ENCODE data around the gene LDLRAD4.

The LDLRAD4 gene

GRCh38 chr18:13612196-13612997 is 393.8 kb downstream of the LDLRAD4 start:
- DNase-seq = no peak

GRCh38 chr18:13613099-13613498 is 394.5 kb downstream of the LDLRAD4 start:
- no peak for DNase-seq

- no peak for DNase-seq
These were observed 395.3 kb downstream of the LDLRAD4 start for GRCh38 chr18:13613591-13614501.

- DNase-seq = no peak
These were observed 396.2 kb downstream of the LDLRAD4 start for GRCh38 chr18:13614641-13615288.

DNA sequence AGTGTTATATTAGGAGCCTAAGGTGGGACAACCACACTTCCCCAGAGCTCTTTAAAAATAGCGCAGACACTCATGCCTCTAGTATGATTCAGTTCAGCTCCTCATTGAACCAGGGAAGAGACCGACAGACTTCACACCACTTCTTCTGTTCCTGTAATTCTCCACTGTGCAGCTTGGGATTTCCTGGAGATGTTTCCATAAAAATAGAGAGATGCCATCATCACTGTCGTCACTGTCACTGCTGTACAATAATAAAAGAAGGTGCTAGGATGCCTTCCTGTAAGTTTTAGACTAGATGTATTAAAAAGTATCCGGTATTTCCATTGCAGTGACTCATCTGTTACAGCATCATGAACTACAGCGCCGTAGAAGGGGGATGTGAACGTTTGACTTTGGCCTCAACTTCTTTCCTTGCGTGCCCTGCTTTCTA is 396.9 kb downstream of the LDLRAD4 start:
- DNase-seq = no peak

- DNase-seq = no peak
These were observed 397.5 kb downstream of the LDLRAD4 start for GRCh38 chr18:13616041-13616440.

GRCh38 chr18:13616525-13617035 is 398.0 kb downstream of the LDLRAD4 start:
- DNase-seq = no peak

GRCh38 chr18:13617826-13618515 is 399.4 kb downstream of the LDLRAD4 start:
- DNase-seq = no peak

GRCh38 chr18:13618760-13619438 is 400.3 kb downstream of the LDLRAD4 start:
- no peak for DNase-seq

DNA sequence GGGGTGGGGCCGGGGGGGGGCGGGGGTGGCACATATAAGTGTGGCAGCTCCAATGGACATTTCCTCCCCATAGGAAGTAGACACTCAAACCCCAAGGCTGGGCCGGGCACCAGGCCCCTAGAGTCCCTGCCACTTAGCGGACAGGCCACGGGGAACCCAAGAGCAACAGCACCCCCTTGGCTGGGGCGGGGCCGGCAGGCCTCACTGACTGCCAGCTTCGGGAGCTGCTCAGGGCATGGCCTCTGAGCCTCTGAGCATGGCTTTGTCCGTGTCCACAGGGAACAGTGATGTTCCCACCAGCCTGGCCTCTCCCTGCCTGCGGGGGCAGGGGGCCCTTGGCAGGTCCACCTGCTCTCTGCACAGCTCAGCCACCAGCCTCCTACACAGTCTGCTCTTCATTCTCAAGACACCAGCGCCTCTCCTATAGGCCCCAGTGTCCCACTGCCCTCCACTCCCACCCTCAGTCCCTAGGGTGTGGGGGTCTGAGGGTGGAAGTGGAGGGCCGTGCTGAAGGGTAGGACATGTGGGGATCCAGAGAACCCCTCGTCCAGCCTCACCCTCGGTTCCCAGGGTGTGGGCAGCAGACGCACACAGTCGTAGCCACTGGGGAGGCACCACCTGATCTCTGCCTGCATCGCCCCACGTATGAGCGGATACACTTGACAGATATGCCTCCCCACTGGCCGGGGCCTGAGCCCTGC is 401.1 kb downstream of the LDLRAD4 start:
- DNase-seq = no peak

- DNase-seq = no peak
These were observed 401.7 kb downstream of the LDLRAD4 start for GRCh38 chr18:13620206-13620672.

DNA sequence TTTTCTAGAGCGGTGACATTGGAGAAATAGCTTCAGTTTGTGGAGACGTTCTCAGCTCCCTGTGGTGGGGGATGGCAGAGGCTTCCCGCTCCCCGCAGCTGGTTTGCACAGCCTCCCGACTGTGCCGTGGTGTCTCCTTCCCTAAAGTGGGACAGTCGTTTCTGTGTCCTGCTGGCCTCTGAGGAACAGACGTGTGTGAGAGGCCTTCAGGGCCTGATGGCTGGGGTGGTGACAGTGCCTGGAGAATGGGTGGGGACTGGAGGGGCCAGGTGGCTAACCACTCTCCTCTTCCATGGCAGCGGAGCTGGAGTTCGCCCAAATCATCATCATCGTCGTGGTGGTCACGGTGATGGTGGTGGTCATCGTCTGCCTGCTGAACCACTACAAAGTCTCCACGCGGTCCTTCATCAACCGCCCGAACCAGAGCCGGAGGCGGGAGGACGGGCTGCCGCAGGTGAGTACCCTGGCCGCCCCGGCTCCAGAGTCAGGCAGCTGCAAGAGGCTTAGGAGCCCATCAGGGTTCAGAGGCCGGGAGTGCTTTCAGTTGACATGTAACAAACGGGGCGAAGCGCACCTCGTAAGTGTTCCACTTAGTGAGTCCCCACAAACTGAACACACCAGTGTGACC is 402.4 kb downstream of the LDLRAD4 start:
- DNase-seq = no peak

DNA sequence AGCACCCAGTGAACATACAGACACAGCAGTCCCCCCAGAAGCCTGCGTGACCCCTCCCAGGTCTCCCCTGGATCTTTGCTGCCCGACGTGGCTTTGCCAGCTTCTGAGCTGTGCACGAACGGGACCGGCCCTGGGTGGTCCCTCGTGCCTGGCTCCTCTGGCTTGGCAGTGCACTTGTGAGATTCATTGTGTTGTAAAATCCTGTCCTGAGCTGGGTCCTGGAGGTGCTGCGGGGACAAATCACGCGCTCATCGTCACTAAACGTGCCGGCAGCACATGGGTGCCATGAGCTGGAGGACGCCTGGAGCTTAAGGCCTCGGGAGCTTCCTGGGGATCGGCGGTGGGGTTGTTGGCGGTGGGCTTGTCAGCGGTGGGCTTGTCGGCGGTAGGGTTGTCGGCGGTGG is 402.9 kb downstream of the LDLRAD4 start:
- no peak for DNase-seq

DNA sequence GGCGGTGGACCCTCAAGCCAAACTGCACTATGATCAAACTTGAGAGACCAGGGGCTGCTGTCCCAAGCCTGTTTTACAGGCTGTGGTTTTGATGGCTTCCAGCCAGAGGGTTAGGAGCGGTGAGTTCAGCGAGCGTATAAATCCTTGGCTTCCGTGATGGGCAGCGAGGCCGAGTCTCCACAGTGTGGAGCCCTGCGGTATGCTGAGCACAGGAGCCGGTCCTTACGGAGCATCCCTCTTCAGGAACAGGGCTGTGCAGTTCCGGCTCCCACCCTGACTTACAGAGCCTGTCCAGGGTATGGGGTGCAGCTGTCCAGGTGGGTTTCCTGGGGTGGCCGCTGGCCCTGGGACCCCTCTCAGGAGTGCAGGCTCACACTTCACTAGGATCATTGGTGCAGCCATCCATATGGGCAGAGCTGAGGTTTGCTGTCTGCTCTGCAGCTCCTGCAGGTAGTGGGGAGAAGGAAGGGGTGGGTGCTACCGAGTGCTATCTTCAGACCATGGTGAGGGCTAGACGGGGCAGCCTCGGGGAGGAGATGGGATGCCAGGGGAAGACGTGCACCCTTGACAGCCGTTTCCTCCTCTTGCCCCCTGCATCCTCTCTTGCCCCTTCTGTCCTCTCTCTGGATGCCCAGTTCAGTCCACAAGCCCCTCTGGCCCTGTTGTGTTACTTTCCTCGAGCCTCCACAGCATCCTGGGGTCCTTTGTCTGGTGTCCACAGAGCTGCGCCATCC is 403.5 kb downstream of the LDLRAD4 start:
- DNase-seq = no peak

DNA sequence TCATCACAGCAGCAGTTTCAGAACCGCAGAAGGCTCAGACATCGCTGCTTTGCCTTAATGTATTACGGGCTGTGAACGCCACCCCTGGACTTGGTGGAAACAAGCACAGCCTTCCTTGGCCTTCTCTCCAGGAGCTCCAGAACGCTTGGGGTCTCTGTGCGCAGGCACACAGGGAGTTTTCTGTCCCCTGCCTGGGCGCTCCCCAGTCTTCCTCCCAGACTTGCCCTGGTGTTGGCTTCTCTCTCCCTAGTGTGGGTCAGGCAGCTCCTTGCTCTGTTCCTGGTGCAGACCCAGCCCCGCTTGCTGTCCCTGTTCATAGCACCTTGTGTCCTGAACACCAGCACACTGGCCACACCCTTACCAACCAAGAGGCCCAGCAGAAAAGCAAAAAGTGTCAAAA is 404.2 kb downstream of the LDLRAD4 start:
- DNase-seq = no peak

- DNase-seq = no peak
These were observed 404.8 kb downstream of the LDLRAD4 start for GRCh38 chr18:13623348-13623747.

- no peak for DNase-seq
These were observed 405.3 kb downstream of the LDLRAD4 start for GRCh38 chr18:13623871-13624270.

DNA sequence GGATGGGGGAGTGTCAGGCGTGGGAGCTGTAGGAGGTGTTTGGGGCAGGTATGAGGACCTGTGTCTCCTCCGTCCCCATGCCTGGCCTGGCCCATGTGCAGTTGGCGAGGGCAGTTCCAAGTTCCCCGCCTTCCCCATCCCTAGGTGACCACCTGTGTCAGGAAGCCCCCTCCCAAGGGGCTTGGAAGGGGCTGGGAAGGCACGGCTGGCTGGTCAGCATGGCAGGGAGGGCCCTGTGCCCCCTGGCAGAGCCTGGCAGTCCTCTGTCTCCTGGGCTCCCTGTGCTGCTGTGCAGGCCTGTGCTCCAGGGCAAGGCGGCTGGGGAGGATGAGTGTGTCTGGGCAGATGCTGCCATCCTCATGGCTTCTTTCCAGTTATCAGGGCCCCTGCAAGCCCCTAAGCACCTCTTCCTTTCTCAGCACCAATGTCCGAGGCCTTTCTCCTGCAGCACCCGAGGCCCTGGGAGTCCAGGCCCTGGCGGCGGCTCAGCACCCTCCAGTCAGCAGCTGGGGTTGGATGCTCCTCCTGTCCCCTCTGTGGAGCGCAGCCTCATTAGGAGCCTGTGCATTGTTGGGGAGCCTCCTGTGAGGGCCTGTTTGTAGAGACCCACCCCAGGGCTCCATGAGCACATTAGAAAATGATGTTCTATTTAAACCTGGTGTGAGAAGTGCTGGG is 406.1 kb downstream of the LDLRAD4 start:
- no peak for DNase-seq

DNA sequence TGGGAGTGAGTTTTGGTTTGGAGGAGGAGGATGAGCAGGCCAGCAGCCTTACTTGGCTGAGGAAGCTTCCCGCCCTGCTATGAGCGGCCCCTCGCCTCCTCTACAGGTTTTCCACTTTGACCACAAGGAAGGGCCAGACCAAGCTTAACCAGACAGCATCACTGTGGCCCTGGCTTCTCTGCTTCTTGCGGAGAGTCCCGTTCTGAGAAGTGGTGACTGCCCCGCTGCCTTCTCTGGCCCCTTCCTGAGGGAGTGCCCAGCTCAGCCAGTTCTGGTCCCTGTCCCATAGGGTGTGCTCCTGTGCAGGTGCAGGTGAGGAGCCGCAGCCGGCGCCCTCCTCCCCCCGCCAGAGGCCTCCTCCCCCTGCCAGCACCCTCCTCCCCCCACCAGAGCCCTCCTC is 406.8 kb downstream of the LDLRAD4 start:
- DNase-seq = no peak
